ENCODE measurements around the gene GSTT2B.
"Not testable (repeated sequence)": the region's sequence is repeated elsewhere in the genome, so short reads cannot be mapped to it uniquely, and the experiment has no call there.

GSTT2B gene

GRCh38 chr22:23939017-23939357 is 22.0 kb downstream of the GSTT2B start:
- DNase-seq, result no peak

GRCh38 chr22:23938328-23939016 is 22.5 kb downstream of the GSTT2B start:
- DNase-seq, result no peak

GRCh38 chr22:23926561-23926960 is 34.4 kb downstream of the GSTT2B start:
- no peak for DNase-seq

- DNase-seq, result no peak
These were observed 35.9 kb downstream of the GSTT2B start for GRCh38 chr22:23925020-23925606.

GRCh38 chr22:23922921-23923320 is 38.1 kb downstream of the GSTT2B start:
- DNase-seq, result no peak

GRCh38 chr22:23921586-23922201 is 39.3 kb downstream of the GSTT2B start:
- not testable (repeated sequence) for DNase-seq

- not testable (repeated sequence) for DNase-seq
These were observed 40.8 kb downstream of the GSTT2B start for GRCh38 chr22:23920267-23920611.

- DNase-seq, result no peak
These were observed 45.7 kb downstream of the GSTT2B start for GRCh38 chr22:23915290-23915689.

GRCh38 chr22:23913661-23914353 is 47.2 kb downstream of the GSTT2B start:
- DNase-seq, result peak; percentile 92

- DNase-seq, result no peak
These were observed 47.7 kb downstream of the GSTT2B start for GRCh38 chr22:23913306-23913660.

GRCh38 chr22:23912293-23912903 is 48.6 kb downstream of the GSTT2B start:
- no peak for DNase-seq

- DNase-seq, result peak; percentile 32
These were observed 49.5 kb downstream of the GSTT2B start for GRCh38 chr22:23911318-23911980.

GRCh38 chr22:23910496-23911190 is 50.4 kb downstream of the GSTT2B start:
- DNase-seq, result peak; percentile 82

- no peak for DNase-seq
These were observed 51.6 kb downstream of the GSTT2B start for GRCh38 chr22:23909296-23909898.

- DNase-seq, result no peak
These were observed 52.3 kb downstream of the GSTT2B start for GRCh38 chr22:23908587-23909205.

- DNase-seq, result not testable (repeated sequence)
These were observed 53.6 kb downstream of the GSTT2B start for GRCh38 chr22:23907423-23907822.
